Measurements from ENCODE around the gene PIGS.
"Not testable (repeated sequence)": the region's sequence is repeated elsewhere in the genome, so short reads cannot be mapped to it uniquely, and the experiment has no call there.

The PIGS gene

GRCh38 chr17:28571361-28572122, at the start of gene PIGS:
PIGS (minus strand) TSS chr17:28571524; CDS start chr17:28571496, 28 bp downstream.
- Histone ChIP-seq H2AFZ (ENCODE audit: low read depth, low read length) (peak within 1 kb of the TSS; percentile 95), H3K4me3 (ENCODE audit: low read length) (peak within 1 kb of the TSS; percentile 88), H3K27me3 (ENCODE audit: insufficient read depth, low read length) (no peaks in the 10 kb centered on the region), H3K4me1 (ENCODE audit: insufficient read depth, low read length) (peaks cover 10% of the 10 kb centered on the region), H3K9me3 (ENCODE audit: low read length) (no peaks in the 10 kb centered on the region), H3K36me3 (ENCODE audit: insufficient read depth, low read length) (no peaks in the 10 kb centered on the region)

- H3K4me3 ChIP-seq (ENCODE audit: low read length) = no peak overlapping the region
- no peaks in the 10 kb centered on the region for H3K27me3 ChIP-seq (ENCODE audit: insufficient read depth, low read length)
- peaks cover 96% of the 10 kb centered on the region for H3K36me3 ChIP-seq (ENCODE audit: insufficient read depth, low read length)
- no peak overlapping the region for H2AFZ ChIP-seq (ENCODE audit: low read depth, low read length)
- no peaks in the 10 kb centered on the region for H3K9me3 ChIP-seq (ENCODE audit: low read length)
- no peaks in the 10 kb centered on the region for H3K4me1 ChIP-seq (ENCODE audit: insufficient read depth, low read length)
Measured at GRCh38 chr17:28620010-28620409, 48.7 kb upstream of the PIGS start.

- Histone ChIP-seq H2AFZ (ENCODE audit: low read depth, low read length) (no peak overlapping the region), H3K4me1 (ENCODE audit: insufficient read depth, low read length) (no peaks in the 10 kb centered on the region), H3K36me3 (ENCODE audit: insufficient read depth, low read length) (peaks cover 96% of the 10 kb centered on the region), H3K4me3 (ENCODE audit: low read length) (no peak overlapping the region), H3K9me3 (ENCODE audit: low read length) (no peaks in the 10 kb centered on the region), H3K27me3 (ENCODE audit: insufficient read depth, low read length) (no peaks in the 10 kb centered on the region)
Measured at GRCh38 chr17:28618464-28618863, 47.1 kb upstream of the PIGS start.

GRCh38 chr17:28616281-28616680, 45.0 kb upstream of the PIGS start:
- Histone ChIP-seq H3K36me3 (ENCODE audit: insufficient read depth, low read length) (peaks cover 95% of the 10 kb centered on the region), H3K4me1 (ENCODE audit: insufficient read depth, low read length) (no peaks in the 10 kb centered on the region), H3K4me3 (ENCODE audit: low read length) (no peak overlapping the region), H3K27me3 (ENCODE audit: insufficient read depth, low read length) (no peaks in the 10 kb centered on the region), H2AFZ (ENCODE audit: low read depth, low read length) (no peak overlapping the region), H3K9me3 (ENCODE audit: low read length) (no peaks in the 10 kb centered on the region)

- Histone ChIP-seq H3K4me3 (ENCODE audit: low read length) (no peak overlapping the region), H2AFZ (ENCODE audit: low read depth, low read length) (no peak overlapping the region), H3K36me3 (ENCODE audit: insufficient read depth, low read length) (peaks cover 95% of the 10 kb centered on the region), H3K9me3 (ENCODE audit: low read length) (no peaks in the 10 kb centered on the region), H3K4me1 (ENCODE audit: insufficient read depth, low read length) (no peaks in the 10 kb centered on the region), H3K27me3 (ENCODE audit: insufficient read depth, low read length) (no peaks in the 10 kb centered on the region)
Measured at GRCh38 chr17:28615260-28615940, 44.1 kb upstream of the PIGS start.

GRCh38 chr17:28613931-28614381, 42.6 kb upstream of the PIGS start, which contains the start of gene RSKR:
RSKR (minus strand) TSS chr17:28614185; CDS start chr17:28614161, 24 bp downstream.
- Histone ChIP-seq H3K36me3 (ENCODE audit: insufficient read depth, low read length) (peaks cover 90% of the 10 kb centered on the region), H3K4me3 (ENCODE audit: low read length) (no peak within 1 kb of the TSS), H3K9me3 (ENCODE audit: low read length) (no peaks in the 10 kb centered on the region), H2AFZ (ENCODE audit: low read depth, low read length) (no peak within 1 kb of the TSS), H3K27me3 (ENCODE audit: insufficient read depth, low read length) (no peaks in the 10 kb centered on the region), H3K4me1 (ENCODE audit: insufficient read depth, low read length) (no peaks in the 10 kb centered on the region)

- Histone ChIP-seq H3K27me3 (ENCODE audit: insufficient read depth, low read length) (no peaks in the 10 kb centered on the region), H3K9me3 (ENCODE audit: low read length) (no peaks in the 10 kb centered on the region), H3K4me1 (ENCODE audit: insufficient read depth, low read length) (no peaks in the 10 kb centered on the region), H3K36me3 (ENCODE audit: insufficient read depth, low read length) (peaks cover 84% of the 10 kb centered on the region), H3K4me3 (ENCODE audit: low read length) (no peak overlapping the region), H2AFZ (ENCODE audit: low read depth, low read length) (no peak overlapping the region)
Measured at GRCh38 chr17:28612936-28613872, 41.9 kb upstream of the PIGS start.

GRCh38 chr17:28612531-28612930, 41.2 kb upstream of the PIGS start:
- no peaks in the 10 kb centered on the region for H3K9me3 ChIP-seq (ENCODE audit: low read length)
- no peaks in the 10 kb centered on the region for H3K4me1 ChIP-seq (ENCODE audit: insufficient read depth, low read length)
- peaks cover 80% of the 10 kb centered on the region for H3K36me3 ChIP-seq (ENCODE audit: insufficient read depth, low read length)
- H3K4me3 ChIP-seq (ENCODE audit: low read length) = no peak overlapping the region
- no peak overlapping the region for H2AFZ ChIP-seq (ENCODE audit: low read depth, low read length)
- no peaks in the 10 kb centered on the region for H3K27me3 ChIP-seq (ENCODE audit: insufficient read depth, low read length)

- H3K27me3 ChIP-seq (ENCODE audit: insufficient read depth, low read length) = no peaks in the 10 kb centered on the region
- no peaks in the 10 kb centered on the region for H3K9me3 ChIP-seq (ENCODE audit: low read length)
- H2AFZ ChIP-seq (ENCODE audit: low read depth, low read length) = no peak overlapping the region
- H3K4me1 ChIP-seq (ENCODE audit: insufficient read depth, low read length) = no peaks in the 10 kb centered on the region
- peaks cover 61% of the 10 kb centered on the region for H3K36me3 ChIP-seq (ENCODE audit: insufficient read depth, low read length)
- H3K4me3 ChIP-seq (ENCODE audit: low read length) = no peak overlapping the region
Measured at GRCh38 chr17:28610376-28610775, 39.1 kb upstream of the PIGS start.

GRCh38 chr17:28604031-28604430, 32.7 kb upstream of the PIGS start:
- not testable (repeated sequence) for H3K9me3 ChIP-seq (ENCODE audit: low read length); H3K4me1 ChIP-seq (ENCODE audit: insufficient read depth, low read length); H2AFZ ChIP-seq (ENCODE audit: low read depth, low read length); H3K4me3 ChIP-seq (ENCODE audit: low read length); H3K27me3 ChIP-seq (ENCODE audit: insufficient read depth, low read length); H3K36me3 ChIP-seq (ENCODE audit: insufficient read depth, low read length)

- H3K36me3 ChIP-seq (ENCODE audit: insufficient read depth, low read length) = peaks cover 10% of the 10 kb centered on the region
- no peaks in the 10 kb centered on the region for H3K27me3 ChIP-seq (ENCODE audit: insufficient read depth, low read length)
- H2AFZ ChIP-seq (ENCODE audit: low read depth, low read length) = peak overlapping the region; percentile 83
- peak overlapping the region; percentile 89 for H3K4me3 ChIP-seq (ENCODE audit: low read length)
- H3K4me1 ChIP-seq (ENCODE audit: insufficient read depth, low read length) = peaks cover 15% of the 10 kb centered on the region
- no peaks in the 10 kb centered on the region for H3K9me3 ChIP-seq (ENCODE audit: low read length)
Measured at GRCh38 chr17:28599311-28600184, 28.2 kb upstream of the PIGS start.

- Histone ChIP-seq H3K36me3 (ENCODE audit: insufficient read depth, low read length) (peaks cover 12% of the 10 kb centered on the region), H3K9me3 (ENCODE audit: low read length) (no peaks in the 10 kb centered on the region), H3K27me3 (ENCODE audit: insufficient read depth, low read length) (no peaks in the 10 kb centered on the region), H3K4me3 (ENCODE audit: low read length) (peak within 1 kb of the TSS; percentile 89), H2AFZ (ENCODE audit: low read depth, low read length) (peak within 1 kb of the TSS; percentile 83), H3K4me1 (ENCODE audit: insufficient read depth, low read length) (peaks cover 15% of the 10 kb centered on the region)
Measured at GRCh38 chr17:28598799-28599310, 27.5 kb upstream of the PIGS start, which contains the start of gene SPAG5. SPAG5 (minus strand) TSS chr17:28599025; CDS start chr17:28598946, 79 bp downstream.

All from neuron (in vitro differentiated cells).